HCT116 (cell line): ENCODE results near the gene CAPNS1. TPM values are rescaled to one million over a fixed set of nuclear protein-coding genes. Genes with fewer than 3 reads are reported as not detected.

Source experiments
- ATAC-seq: fragments of 200-7000 bp; cut with Tn5 transposase; 2 replicates; pipeline ENCODE4 v1.9.1; 2020; ENCODE audit warnings: mild to moderate bottlenecking, moderate library complexity
- BruUV-seq: library from RNA; stranded (reverse); fragments of 400-500 nt; replicated peaks from 2 replicates; lab custom pipeline; 2021; lab: Mats Ljungman, UMichigan
- CTCF ChIA-PET: fragments of 300-600 bp; sonication (Branson Sonifier 250); formaldehyde crosslinking; loops from one replicate; lab custom pipeline; 2021; ENCODE audit warnings: antibody characterized with exemption; lab: Charles Lee
- POLR2A ChIA-PET: fragments of 300-600, 350-600 bp; sonication (Branson Sonifier 250); formaldehyde crosslinking; loops from one replicate; lab custom pipeline; 2021; ENCODE audit warnings: antibody characterized with exemption; lab: Charles Lee
- RAD21 ChIA-PET, 2 experiments: fragments of 300-600 bp; sonication (Branson Sonifier 250); formaldehyde crosslinking; loops; one replicate each; lab custom pipeline; 2023; ENCODE audit warnings: low total read pairs in 2 of 2; ENCODE audit not compliant: uncharacterized antibody in 2 of 2, unreplicated experiment in 2 of 2, low non-redundant PET in 1 of 2; lab: Charles Lee
- DNase-seq: peaks from one replicate; pipeline ENCODE4 v3.0.0-alpha.2; 2010; ENCODE audit warnings: low read depth, low spot score
- H2AFZ ChIP-seq: fragments of 200-600 bp; shearing (Covaris generic), sonication (generic); 2 replicates; pipeline ENCODE4 v1.6.1; 2017; ENCODE audit warnings: low read depth, mixed run types, mixed read lengths, antibody characterized with exemption, low read length; ENCODE audit not compliant: poor library complexity, severe bottlenecking
- H3K27ac ChIP-seq: 2 replicates; pipeline ENCODE4 v1.5.1; 2012; ENCODE audit warnings: low read depth, low read length
- H3K27me3 ChIP-seq: fragments of 200-600 bp; sonication (generic); 2 replicates; pipeline ENCODE4 v1.6.1; 2016; ENCODE audit warnings: mixed run types, low read length, mixed read lengths; ENCODE audit not compliant: insufficient read depth
- H3K36me3 ChIP-seq, 2 experiments: fragments of 200-500 bp in 1 of 2; fragments of 200-600 bp in 1 of 2; sonication (Bioruptor generic) in 1 of 2; sonication (generic) in 1 of 2; 2 replicates each; pipeline versions ENCODE4 v1.5.1 to v1.6.1; 2014 to 2016; ENCODE audit warnings: low read length in 2 of 2, inconsistent platforms in 1 of 2, mixed read lengths in 1 of 2, mixed run types in 1 of 2; ENCODE audit not compliant: insufficient read depth in 2 of 2, control insufficient read depth in 1 of 2
- H3K4me1 ChIP-seq, 2 experiments: fragments of 200-600 bp in 1 of 2; sonication (generic) in 1 of 2; 2 replicates each; pipeline versions ENCODE4 v1.5.1 to v1.6.1; 2012 to 2017; ENCODE audit warnings: low read length in 2 of 2, inconsistent platforms in 1 of 2, mild to moderate bottlenecking in 1 of 2, mixed read lengths in 1 of 2, mixed run types in 1 of 2, moderate library complexity in 1 of 2; ENCODE audit not compliant: insufficient read depth in 2 of 2, control insufficient read depth in 1 of 2
- H3K4me2 ChIP-seq: fragments of 200-600 bp; sonication (generic); 2 replicates; pipeline ENCODE4 v1.6.1; 2017; ENCODE audit warnings: mixed run types, low read length, mixed read lengths
- H3K4me3 ChIP-seq, 2 experiments: fragments of 200-600 bp in 1 of 2; sonication (generic) in 1 of 2; replicated peaks in 1 of 2; 2 replicates each; pipeline ENCODE4 v1.5.1; 2011 to 2016; ENCODE audit warnings: low read length in 2 of 2, control low read depth in 1 of 2, low read depth in 1 of 2, mild to moderate bottlenecking in 1 of 2, mixed read lengths in 1 of 2, mixed run types in 1 of 2
- H3K79me2 ChIP-seq: fragments of 200-600 bp; sonication (generic); 2 replicates; pipeline ENCODE4 v1.6.1; 2017; ENCODE audit warnings: mild to moderate bottlenecking, mixed run types, low read length, moderate library complexity, mixed read lengths; ENCODE audit not compliant: insufficient read depth
- H3K9ac ChIP-seq: fragments of 200-600 bp; sonication (generic); 2 replicates; pipeline ENCODE4 v1.6.1; 2016; ENCODE audit warnings: low read length, mixed read lengths
- H3K9me2 ChIP-seq: fragments of 200-600 bp; sonication (generic), shearing (Covaris generic); 2 replicates; pipeline ENCODE4 v1.6.1; 2017; ENCODE audit warnings: mixed run types, mild to moderate bottlenecking, moderate library complexity; ENCODE audit not compliant: insufficient read depth
- H3K9me3 ChIP-seq, 2 experiments: fragments of 200-500 bp in 1 of 2; fragments of 200-600 bp in 1 of 2; sonication (Bioruptor generic) in 1 of 2; sonication (generic) in 1 of 2; 2 replicates each; pipeline ENCODE4 v1.6.1; 2014 to 2017; ENCODE audit warnings: low read length in 2 of 2, mixed read lengths in 2 of 2, inconsistent platforms in 1 of 2, low read depth in 1 of 2, mild to moderate bottlenecking in 1 of 2, mixed run types in 1 of 2, moderate library complexity in 1 of 2; ENCODE audit not compliant: control insufficient read depth in 1 of 2, insufficient read depth in 1 of 2
- H4K20me1 ChIP-seq: fragments of 200-600 bp; sonication (generic), shearing (Covaris generic); 2 replicates; pipeline ENCODE4 v1.6.1; 2017; ENCODE audit warnings: mixed run types, mild to moderate bottlenecking, moderate library complexity; ENCODE audit not compliant: insufficient read depth
- CTCF ChIP-seq, 3 experiments: fragments of 200-600 bp in 1 of 3; sonication (generic) in 1 of 3; IDR thresholded peaks in 2 of 3; conservative IDR thresholded peaks in 1 of 3; 2 replicates each; pipeline ENCODE4 v1.5.1; 2012 to 2017; ENCODE audit warnings: low read depth in 2 of 3, low read length in 2 of 3, antibody characterized with exemption in 1 of 3, borderline replicate concordance in 1 of 3, control low read depth in 1 of 3, mild to moderate bottlenecking in 1 of 3, mixed read lengths in 1 of 3, mixed run types in 1 of 3, moderate library complexity in 1 of 3; ENCODE audit not compliant: insufficient read depth in 1 of 3
- EGR1 ChIP-seq: IDR thresholded peaks from 2 replicates; pipeline ENCODE4 v1.6.1; 2012; ENCODE audit warnings: low read depth
- ELF1 ChIP-seq: IDR thresholded peaks from 2 replicates; pipeline ENCODE4 v1.6.1; 2012; ENCODE audit warnings: low read depth, borderline replicate concordance
- EZH2 ChIP-seq: fragments of 200-600 bp; sonication (generic); IDR thresholded peaks from 2 replicates; pipeline ENCODE4 v1.6.1; 2017; ENCODE audit warnings: antibody characterized with exemption, mixed run types
- EZH2phosphoT487 ChIP-seq: fragments of 200-600 bp; IDR thresholded peaks from 2 replicates; pipeline ENCODE4 v1.6.1; 2018; ENCODE audit warnings: antibody characterized with exemption, borderline replicate concordance
- FOSL1 ChIP-seq: IDR thresholded peaks from 2 replicates; pipeline ENCODE4 v1.6.1; 2012; ENCODE audit warnings: low read depth
- JUND ChIP-seq: IDR thresholded peaks from 2 replicates; pipeline ENCODE4 v1.6.1; 2012
- MAX ChIP-seq: IDR thresholded peaks from 2 replicates; pipeline ENCODE4 v1.6.1; 2012
- POLR2A ChIP-seq: IDR thresholded peaks from 2 replicates; pipeline ENCODE4 v1.7.0; 2011; ENCODE audit warnings: borderline replicate concordance; ENCODE audit not compliant: insufficient read depth, insufficient read length; ENCODE audit errors: extremely low read depth
- POLR2AphosphoS5 ChIP-seq: IDR thresholded peaks from 2 replicates; pipeline ENCODE4 v1.6.1; 2011; ENCODE audit warnings: mild to moderate bottlenecking, low read depth, low read length, moderate library complexity
- SIN3A ChIP-seq: IDR thresholded peaks from 2 replicates; pipeline ENCODE4 v1.6.1; 2012; ENCODE audit warnings: low read depth
- SP1 ChIP-seq: IDR thresholded peaks from 2 replicates; pipeline ENCODE4 v1.6.1; 2012; ENCODE audit warnings: low read depth
- SRF ChIP-seq: IDR thresholded peaks from 2 replicates; pipeline ENCODE4 v1.6.1; 2012; ENCODE audit warnings: low read depth
- TCF7L2 ChIP-seq: IDR thresholded peaks from 2 replicates; pipeline ENCODE4 v1.7.0; 2011; ENCODE audit warnings: borderline replicate concordance, inconsistent platforms; ENCODE audit not compliant: insufficient read depth, insufficient read length; ENCODE audit errors: extremely low read depth
- intact Hi-C: fragments of 100-400 bp; cut with micrococcal nuclease; formaldehyde crosslinking; loops from 2 replicates; pipeline ENCODE4 v1.10.0; 2022
- total RNA-seq: library from RNA; stranded (reverse); gene quantifications from one replicate; pipeline ENCODE4 v1.2.1, GENCODE V29; 2021; ENCODE audit not compliant: unreplicated experiment
- TF ChIP-seq, protein P1 (sequence below): IDR thresholded peaks from 2 replicates; pipeline ENCODE4 v1.6.1; 2011; ENCODE audit warnings: mild to moderate bottlenecking, low read length, moderate library complexity; ENCODE audit not compliant: insufficient replicate concordance; ENCODE audit errors: extremely low read depth

The CAPNS1 gene
- total RNA-seq, 1 experiment from 2014 or later: 621 TPM

- no peaks in the 10 kb centered on the region for H3K9me3 ChIP-seq
- CTCF ChIA-PET: no interaction called here
- H2AFZ ChIP-seq: no peak within 1 kb of the TSS
- no peaks in the 10 kb centered on the region for H3K27me3 ChIP-seq
- TF ChIP-seq SP1 (no peak), TCF7L2 (no peak), EGR1 (no peak), POLR2A (no peak), FOSL1 (no peak), EZH2 (no peak)
- no peaks in the 10 kb centered on the region for H3K9me2 ChIP-seq
- peaks cover 6 to 9% of the 10 kb centered on the region in 2 experiments; a peak in 3 of 4 replicates for H3K36me3 ChIP-seq
- ATAC-seq: no peak
- BruUV-seq: no TSS peak
- intact Hi-C loops: loop anchor here (10.0 kb wide), 1 partner anchor 106 kb away; the partner anchor contains the start of gene SYNE4
- no peak within 1 kb of the TSS for H3K4me3 ChIP-seq
- no peaks in the 10 kb centered on the region for H4K20me1 ChIP-seq
- H3K79me2 ChIP-seq: peaks cover 19% of the 10 kb centered on the region
- peaks cover 0 to 14% of the 10 kb centered on the region in 2 experiments; a peak in 1 of 4 replicates for H3K4me1 ChIP-seq
- no peak within 1 kb of the TSS for H3K27ac ChIP-seq
- RAD21 ChIA-PET: no interaction called here
- H3K9ac ChIP-seq: no peak within 1 kb of the TSS
- no peak within 1 kb of the TSS for H3K4me2 ChIP-seq
- DNase-seq: no peak
- POLR2A ChIA-PET: no interaction called here
Measured at GRCh38 chr19:36110487-36111199, 29.2 kb upstream of the CAPNS1 start, which contains the start of gene OVOL3. Gene OVOL3 (plus strand): TSS chr19:36111143. CDS start chr19:36111203, 60 bp downstream.

GRCh38 chr19:36111200-36111539, 28.7 kb upstream of the CAPNS1 start:
- no peak overlapping the region for H2AFZ ChIP-seq
- peaks cover 24% of the 10 kb centered on the region for H3K79me2 ChIP-seq
- ATAC-seq (no peak), DNase-seq (no peak)
- ChIA-PET POLR2A (no interaction called here), RAD21 (no interaction called here), CTCF (no interaction called here)
- no peak overlapping the region for H3K27ac ChIP-seq
- peaks cover 2 to 19% of the 10 kb centered on the region in 2 experiments; a peak in 3 of 4 replicates for H3K4me1 ChIP-seq
- intact Hi-C loops: loop anchor here (10.0 kb wide), 1 partner anchor 106 kb away; the partner anchor contains the start of gene SYNE4
- no peaks in the 10 kb centered on the region for H4K20me1 ChIP-seq
- peaks cover 6 to 9% of the 10 kb centered on the region in 2 experiments; a peak in 3 of 4 replicates for H3K36me3 ChIP-seq
- H3K4me2 ChIP-seq: no peak overlapping the region
- H3K4me3 ChIP-seq: no peak overlapping the region
- BruUV-seq: no TSS peak
- H3K27me3 ChIP-seq: no peaks in the 10 kb centered on the region
- H3K9ac ChIP-seq: no peak overlapping the region
- no peaks in the 10 kb centered on the region for H3K9me2 ChIP-seq
- H3K9me3 ChIP-seq: no peaks in the 10 kb centered on the region
- TF ChIP-seq SIN3A (no peak), MAX (no peak), EZH2phosphoT487 (no peak), EZH2 (no peak), SRF (no peak), JUND (no peak), POLR2AphosphoS5 (no peak), CTCF (IDR thresholded peaks at IDR 0.05 in 2 of 3, conservative IDR thresholded peaks at IDR 0.05 in 1 of 3; ENCODE audit: borderline replicate concordance in 1 of 3, insufficient read depth in 1 of 3, low read depth in 2 of 3, low read length in 2 of 3) (no peak), ELF1 (no peak)
- TF ChIP-seq, protein P1, sequence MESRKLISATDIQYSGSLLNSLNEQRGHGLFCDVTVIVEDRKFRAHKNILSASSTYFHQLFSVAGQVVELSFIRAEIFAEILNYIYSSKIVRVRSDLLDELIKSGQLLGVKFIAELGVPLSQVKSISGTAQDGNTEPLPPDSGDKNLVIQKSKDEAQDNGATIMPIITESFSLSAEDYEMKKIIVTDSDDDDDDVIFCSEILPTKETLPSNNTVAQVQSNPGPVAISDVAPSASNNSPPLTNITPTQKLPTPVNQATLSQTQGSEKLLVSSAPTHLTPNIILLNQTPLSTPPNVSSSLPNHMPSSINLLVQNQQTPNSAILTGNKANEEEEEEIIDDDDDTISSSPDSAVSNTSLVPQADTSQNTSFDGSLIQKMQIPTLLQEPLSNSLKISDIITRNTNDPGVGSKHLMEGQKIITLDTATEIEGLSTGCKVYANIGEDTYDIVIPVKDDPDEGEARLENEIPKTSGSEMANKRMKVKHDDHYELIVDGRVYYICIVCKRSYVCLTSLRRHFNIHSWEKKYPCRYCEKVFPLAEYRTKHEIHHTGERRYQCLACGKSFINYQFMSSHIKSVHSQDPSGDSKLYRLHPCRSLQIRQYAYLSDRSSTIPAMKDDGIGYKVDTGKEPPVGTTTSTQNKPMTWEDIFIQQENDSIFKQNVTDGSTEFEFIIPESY: no peak
